ENCODE results near the gene GNL1.
"Not testable (repeated sequence)": the region's sequence is repeated elsewhere in the genome, so short reads cannot be mapped to it uniquely, and the experiment has no call there.

Gene GNL1

DNA sequence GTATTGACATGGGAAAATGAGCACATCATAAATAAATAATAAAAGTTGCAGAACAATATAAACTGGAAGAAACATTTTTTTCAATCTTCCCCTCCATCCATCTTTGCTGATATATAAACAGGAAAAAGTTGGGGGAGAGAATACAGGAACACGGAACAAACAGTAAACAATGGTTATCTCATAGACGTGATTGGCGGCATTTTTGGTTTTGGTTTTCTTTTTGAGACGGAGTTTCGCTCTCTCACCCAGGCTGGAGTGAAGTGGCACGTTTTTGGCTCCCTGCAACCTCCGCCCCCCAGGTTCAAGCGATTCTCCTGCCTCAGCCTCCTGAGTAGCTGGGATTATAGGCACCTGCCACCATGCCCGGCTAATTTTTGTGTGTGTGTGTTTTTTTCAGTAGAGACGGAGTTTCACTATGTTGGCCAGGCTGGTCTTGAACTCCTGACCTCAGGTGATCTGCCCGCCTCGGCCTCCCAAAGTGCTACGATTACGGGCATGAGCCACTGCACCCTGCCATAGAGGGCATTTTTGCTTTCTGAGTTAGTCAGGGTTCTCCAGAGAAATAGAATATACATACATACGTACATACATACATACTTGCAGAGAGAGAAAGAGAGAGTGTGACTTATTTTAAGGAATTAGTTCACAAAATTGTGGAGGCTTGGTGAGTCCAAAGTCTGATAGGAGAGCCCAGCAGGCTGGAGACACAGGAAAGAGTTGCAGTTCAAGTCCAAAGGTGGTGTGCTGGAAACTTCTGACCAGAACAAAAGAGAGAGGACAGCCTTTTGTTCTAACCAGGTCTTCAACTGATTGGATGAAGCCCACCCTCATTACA lies 22.6 kb downstream of the GNL1 start:
- TF ChIP-seq POLR2A (IDR thresholded peaks at IDR 0.05; ENCODE audit: low read depth, low read length): no peak
- DNase-seq (ENCODE audit: insufficient read length, low spot score) (no peak), FAIRE-seq (no peak)

DNA sequence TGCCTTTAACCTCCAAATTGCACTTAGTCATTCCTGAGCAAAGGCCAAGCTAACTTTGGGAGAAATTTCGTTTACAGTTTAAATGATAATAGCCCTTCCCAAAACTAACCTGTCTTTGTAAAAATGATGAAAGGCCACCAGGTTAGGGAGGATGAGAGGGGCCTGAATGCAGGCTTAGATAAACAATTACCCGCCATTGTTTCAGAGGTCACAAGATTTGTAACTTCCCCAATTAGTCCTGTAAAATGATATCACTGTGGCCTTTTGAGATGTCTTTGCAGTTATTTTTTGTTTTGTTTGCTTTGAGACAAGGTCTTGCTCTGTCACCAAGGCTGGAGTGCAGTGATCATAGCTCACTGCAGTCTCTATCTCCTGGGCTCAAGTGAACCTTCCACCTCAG lies 26.3 kb downstream of the GNL1 start:
- FAIRE-seq (no peak), DNase-seq (ENCODE audit: insufficient read length, low spot score) (no peak)
- no peak for TF ChIP-seq POLR2A (IDR thresholded peaks at IDR 0.05; ENCODE audit: low read depth, low read length)

DNA sequence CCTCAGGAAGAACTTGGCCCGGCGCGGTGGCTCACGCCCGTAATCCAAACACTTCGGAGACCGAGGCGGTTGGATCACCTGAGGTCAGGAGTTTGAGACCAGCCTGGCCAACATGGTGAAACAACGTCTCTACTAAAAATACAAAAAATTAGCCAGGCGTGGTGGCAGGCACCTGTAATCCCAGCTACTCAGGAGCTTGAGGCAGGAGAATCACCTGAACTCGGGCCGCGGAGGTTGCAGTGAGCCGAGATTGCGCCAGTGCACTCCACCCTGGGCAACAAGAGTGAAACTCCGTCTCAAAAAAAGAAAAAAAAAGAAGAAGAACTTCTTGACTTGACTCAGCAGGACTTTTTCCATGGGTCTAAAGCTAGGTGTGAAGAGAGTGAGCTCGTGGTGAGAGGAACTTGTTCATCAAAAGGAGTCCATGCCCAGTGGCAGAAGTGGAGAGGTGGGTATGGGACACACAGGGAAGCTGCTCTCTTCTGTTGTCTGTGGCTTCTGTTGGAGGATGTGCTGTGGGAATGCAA lies 26.9 kb downstream of the GNL1 start:
- not testable (repeated sequence) for FAIRE-seq

DNA sequence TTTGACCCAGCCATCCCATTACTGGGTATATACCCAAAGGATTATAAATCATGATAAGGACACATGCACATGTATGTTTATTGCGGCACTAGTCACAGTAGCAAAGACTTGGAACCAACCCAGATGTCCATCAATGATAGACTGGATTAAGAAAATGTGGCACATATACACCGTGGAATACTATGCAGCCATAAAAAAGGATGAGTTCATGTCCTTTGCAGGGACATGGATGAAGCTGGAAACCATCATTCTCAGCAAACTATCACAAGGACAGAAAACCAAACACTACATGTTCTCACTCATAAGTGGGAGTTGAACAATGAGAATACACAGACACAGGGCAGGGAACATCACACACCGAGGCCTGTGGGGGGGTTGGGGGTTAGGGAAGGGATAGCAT lies 29.8 kb downstream of the GNL1 start:
- not testable (repeated sequence) for DNase-seq (ENCODE audit: insufficient read length, low spot score); FAIRE-seq

More for the DNA sequence above, 26.9 kb downstream of the GNL1 start:
- not testable (repeated sequence) for DNase-seq (ENCODE audit: insufficient read length, low spot score)

DNA sequence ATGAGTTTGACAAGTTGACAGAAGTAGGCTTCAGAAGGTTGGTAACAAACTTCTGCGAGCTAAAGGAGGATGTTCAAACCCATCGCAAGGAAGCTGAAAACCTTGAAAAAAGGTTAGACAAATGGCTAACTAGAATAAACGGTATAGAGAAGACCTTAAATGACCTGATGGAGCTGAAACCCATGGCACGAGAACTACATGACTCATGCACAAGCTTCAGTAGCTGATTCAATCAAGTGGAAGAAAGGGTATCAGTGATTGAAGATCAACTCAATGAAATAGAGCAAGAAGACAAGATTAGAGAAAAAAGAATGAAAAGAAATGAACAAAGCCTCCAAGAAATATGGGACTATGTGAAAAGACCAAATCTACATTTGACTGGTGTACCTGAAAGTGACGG lies 34.3 kb downstream of the GNL1 start:
- not testable (repeated sequence) for FAIRE-seq; DNase-seq (ENCODE audit: insufficient read length, low spot score)

DNA sequence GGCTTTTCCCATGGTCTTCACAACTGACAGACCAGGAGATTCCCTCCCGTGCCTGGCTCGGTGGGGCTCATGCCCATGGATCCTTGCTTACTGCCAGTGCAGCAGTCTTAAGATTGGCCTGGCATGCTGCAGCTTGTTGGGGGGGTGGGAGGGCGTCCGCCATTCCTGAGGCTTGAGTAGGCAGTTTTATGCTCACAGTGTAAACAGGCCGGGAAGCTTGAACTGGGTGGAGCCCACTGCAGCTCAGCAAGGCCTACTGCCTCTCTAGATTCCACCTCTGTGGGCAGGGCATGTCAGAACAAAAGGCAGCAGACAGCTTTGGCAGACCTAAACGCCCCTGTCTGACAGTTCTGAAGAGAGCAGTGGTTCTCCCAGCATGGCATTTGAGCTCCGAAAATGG lies 35.2 kb downstream of the GNL1 start:
- not testable (repeated sequence) for FAIRE-seq; DNase-seq (ENCODE audit: insufficient read length, low spot score)

DNA sequence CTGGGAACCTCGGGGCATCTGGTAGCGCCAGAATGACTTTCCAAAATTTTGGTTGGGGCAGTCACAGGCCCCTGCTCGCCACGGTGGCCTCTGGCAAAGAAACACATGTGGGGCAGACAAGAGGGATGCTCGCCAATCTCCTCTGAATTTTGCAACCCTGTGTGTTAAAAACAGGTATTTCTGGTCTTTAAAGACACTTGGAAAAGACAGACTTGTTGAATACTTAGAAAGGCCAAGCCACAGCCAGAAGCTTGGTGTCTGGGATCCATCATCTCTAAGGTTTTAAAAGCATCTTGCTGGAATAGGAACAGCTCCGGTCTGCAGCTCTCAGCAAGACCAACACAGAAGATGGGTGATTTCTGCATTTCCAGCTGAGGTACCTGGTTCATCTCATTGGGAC lies 35.8 kb downstream of the GNL1 start:
- TF ChIP-seq POLR2A (IDR thresholded peaks at IDR 0.05; ENCODE audit: low read depth, low read length): no peak
- DNase-seq (ENCODE audit: insufficient read length, low spot score) (no peak), FAIRE-seq (no peak)

DNA sequence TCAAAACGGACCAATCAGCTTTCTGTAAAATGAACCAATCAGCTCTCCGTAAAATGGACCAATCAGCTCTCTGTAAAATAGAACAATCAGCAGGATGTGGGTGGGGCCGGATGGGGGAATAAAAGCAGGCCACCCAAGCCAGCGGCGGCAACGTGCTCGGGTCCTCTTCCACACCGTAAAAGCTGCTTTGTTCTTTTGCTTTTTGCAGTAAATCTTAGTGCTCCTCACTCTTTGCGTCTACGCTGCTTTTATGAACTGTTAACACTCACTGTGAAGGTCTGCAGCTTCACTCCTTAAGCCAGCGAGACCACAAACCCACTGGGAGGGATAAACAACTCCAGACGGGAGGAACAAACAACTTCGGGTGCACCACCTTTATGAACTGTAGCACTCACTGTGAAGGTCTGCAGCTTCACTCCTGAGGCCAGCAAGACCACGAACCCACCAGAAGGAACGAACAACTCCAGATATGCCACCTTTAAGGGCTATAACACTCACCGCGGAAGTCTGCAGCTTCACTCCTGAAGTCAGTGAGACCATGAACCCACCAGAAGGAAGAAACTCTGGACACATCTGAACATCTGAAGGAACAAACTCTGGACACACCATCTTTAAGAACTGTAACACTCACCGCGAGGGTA lies 37.7 kb downstream of the GNL1 start:
- FAIRE-seq: not testable (repeated sequence)

DNA sequence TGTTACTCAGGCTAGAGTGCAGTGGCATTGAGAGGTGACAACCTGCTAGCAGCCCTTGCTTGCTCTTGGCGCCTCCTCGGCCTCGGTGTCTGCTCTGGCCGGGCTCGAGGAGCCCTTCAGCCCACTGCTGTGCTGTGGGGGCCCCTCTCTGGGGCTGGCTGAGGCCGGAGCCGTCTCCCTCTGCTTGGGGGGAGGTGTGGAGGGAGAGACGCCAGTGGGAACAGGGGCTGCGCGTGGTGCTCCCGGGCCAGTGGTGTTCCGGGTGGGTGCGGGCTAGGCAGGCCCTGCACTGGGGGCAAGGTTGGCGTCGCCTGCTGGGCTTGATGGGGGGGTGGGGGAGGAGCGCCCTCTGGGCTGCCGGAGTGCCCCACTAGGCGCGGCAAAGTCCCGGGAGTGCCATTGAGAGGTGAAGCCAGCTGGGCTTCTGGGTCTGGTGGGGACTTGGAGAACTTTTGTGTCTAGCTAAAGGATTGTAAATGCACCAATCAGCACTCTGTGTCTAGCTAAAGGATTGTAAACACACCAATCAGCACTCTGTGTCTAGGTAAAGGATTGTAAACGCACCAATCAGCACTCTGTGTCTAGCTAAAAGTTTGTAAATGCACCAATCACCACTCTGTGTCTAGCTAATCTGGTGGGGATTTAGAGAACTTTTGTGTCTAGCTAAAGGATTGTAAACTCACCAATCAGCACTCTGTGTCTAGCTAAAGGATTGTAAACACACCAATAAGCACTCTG lies 38.4 kb downstream of the GNL1 start:
- DNase-seq (ENCODE audit: insufficient read length, low spot score); FAIRE-seq: not testable (repeated sequence)

More for the DNA sequence above, 37.7 kb downstream of the GNL1 start:
- not testable (repeated sequence) for DNase-seq (ENCODE audit: insufficient read length, low spot score)

DNA sequence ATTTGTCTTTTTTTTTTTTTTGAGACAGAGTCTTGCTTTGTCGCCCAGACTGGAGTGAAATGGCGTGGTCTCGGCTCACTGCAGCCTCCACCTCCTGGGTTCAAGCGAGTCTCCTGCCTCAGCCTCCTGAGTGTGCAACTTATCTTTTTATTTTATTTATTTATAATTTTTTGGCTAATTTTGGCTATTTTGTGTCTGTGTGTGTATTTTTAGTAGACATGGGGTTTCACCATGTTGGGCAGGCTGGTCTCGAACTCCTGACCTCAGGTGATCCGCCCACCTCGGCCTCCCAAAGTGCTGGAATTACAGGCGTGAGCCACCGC lies 39.6 kb downstream of the GNL1 start:
- not testable (repeated sequence) for FAIRE-seq; DNase-seq (ENCODE audit: insufficient read length, low spot score)

DNA sequence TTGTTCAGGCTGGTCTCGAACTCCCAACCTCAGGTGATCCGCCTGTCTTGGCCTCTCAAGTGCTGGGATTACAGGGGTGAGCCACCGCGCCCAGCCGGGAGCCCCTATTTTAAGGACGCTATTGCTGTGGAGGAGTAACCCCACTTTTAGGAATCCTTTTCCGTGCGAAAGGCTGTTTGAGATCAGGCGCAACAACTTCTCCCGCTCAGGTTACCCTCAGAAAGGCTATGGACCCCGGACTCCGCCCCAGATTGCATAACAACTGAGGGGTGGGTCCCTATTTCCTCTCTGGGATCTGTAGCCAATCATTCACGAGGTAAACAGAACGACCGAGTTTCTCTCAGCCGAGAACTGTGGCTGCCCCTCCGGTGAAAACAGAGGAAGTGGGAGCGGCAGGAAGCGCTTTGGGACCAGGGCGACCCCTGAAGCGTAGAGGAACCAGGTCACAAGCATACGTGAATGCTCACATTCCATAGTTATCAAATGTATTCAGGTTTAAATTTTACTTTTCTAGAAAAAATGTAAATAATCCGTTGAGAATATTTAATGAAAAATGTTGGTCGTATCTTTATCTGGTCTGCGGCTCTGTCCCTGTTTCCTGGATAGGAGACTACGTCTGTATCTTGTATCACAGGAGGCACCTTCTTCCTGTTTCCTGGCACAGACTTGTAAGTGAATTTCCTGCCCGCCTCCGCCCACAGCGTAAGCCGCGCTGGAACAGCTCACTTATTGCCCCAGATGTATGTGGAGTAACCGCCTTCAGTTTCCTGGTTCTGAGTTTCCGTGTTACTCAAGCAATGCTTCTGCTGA lies 40.1 kb downstream of the GNL1 start:
- peak; percentile 61 for DNase-seq (ENCODE audit: insufficient read length, low spot score)
- no peak for TF ChIP-seq POLR2A (IDR thresholded peaks at IDR 0.05; ENCODE audit: low read depth, low read length)
- peak; percentile 52 for FAIRE-seq

DNA sequence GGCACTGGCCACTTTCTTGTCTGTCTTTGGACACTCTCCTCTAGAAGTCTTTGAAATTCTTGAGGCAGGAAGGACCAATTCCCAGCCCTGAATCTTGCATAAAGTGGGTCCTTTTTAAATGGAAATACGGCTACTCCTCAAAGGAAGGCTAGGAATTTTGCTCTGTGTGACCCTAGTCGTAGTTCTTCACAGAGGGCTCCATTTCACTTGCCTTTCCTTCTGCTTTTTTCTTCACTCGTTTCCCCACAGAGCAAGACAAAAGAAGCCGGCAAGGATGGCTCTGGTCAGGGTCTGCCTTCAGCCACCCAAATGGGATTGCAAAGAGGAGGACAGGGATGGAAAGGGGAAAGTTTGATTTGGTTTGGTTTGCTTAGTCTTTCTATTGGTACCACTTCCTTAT lies 41.2 kb downstream of the GNL1 start:
- FAIRE-seq (no peak), DNase-seq (ENCODE audit: insufficient read length, low spot score) (no peak)

DNA sequence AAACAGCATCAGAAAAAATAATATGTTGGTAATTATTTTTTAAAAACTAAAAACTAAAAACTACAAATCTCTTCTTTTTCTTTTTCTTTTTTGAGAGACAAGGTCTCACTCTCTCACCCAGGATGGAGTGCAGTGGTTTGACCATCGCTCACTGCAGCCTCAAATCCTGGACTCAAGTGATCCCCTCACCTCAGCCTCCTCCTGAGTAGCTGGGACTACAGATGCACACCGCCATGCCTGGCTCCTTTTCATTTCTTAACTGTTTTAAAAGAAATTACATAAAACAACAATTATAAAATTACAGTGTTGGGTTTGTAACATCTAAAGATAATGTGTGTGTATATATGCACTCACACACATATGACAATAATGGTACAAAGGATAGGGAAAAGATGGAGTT lies 42.8 kb downstream of the GNL1 start:
- DNase-seq (ENCODE audit: insufficient read length, low spot score) (no peak), FAIRE-seq (no peak)
- TF ChIP-seq POLR2A (IDR thresholded peaks at IDR 0.05; ENCODE audit: low read depth, low read length): no peak

More for the DNA sequence above, 41.2 kb downstream of the GNL1 start:
- no peak for TF ChIP-seq POLR2A (IDR thresholded peaks at IDR 0.05; ENCODE audit: low read depth, low read length)

DNA sequence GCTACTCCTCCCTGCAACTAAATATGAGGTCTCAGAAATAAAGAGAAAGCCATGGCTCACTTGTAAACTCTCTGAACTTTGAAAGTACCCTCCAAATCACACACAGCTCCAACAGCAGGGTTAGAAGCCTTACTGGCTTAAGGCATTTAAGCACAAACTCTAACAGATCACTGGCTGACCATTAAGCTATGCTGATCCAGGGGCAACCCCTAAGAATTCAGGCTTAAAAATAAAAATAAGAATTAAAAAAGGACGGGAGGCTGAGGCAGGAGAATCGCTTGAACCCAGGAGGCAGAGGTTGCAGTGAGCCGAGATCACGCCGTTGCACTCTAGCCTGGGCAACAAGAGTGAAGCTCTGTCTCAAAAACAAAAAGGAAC lies 45.1 kb downstream of the GNL1 start:
- TF ChIP-seq POLR2A (IDR thresholded peaks at IDR 0.05; ENCODE audit: low read depth, low read length): no peak
- FAIRE-seq: no peak
- DNase-seq (ENCODE audit: insufficient read length, low spot score): no peak
